ENCODE results near the gene LIPT2.

Gene LIPT2

DNA sequence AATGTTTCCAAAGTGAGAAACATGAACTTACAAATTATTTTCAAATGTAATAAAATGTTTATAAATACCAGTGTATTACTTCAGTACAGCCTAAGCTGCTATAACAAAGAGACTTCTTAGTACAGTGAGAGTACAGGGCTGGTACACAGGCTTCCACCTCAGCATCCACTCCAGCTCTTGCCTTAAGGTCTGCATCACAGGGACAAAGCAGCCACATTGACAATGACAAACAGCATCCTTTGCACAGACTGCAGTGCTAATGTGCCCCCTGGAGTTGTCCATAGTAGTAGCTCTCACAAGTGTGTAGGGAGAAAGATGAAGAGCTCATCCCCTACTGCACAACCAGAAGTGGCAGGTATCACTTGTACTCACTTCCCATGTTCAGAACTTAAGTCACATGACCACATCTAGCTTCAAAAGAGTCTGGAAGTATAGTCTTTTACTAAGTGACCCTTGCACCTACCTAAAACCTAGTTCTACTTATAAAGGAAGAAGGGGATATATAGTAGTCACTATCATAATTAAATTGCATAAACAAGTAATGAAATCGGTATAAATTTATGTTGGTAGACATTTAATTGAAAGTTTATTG, 10.7 kb upstream of the LIPT2 start:
- no peak for DNase-seq
- intact Hi-C loops (cut with DNase I), result no loop called here

DNA sequence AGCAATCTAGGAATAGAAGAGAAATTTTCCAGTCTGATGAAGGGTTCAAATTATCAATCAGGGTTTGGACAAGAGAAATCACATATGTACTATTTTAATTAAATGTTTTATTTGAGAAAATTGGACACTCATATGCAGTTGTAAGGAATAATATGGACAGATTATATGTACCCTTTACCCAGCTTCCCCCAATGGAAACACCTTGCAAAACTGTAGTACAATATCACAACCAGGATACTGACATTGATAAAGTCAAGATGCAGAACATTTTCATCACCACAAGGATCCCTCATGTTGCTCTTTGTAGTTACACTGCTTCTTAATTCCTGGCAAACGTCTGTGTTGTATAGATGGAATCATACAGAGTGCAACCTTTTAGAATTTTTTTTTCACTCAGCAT, 1.4 kb upstream of the LIPT2 start:
- intact Hi-C loops (cut with DNase I), result no loop called here
- DNase-seq, result no peak

DNA sequence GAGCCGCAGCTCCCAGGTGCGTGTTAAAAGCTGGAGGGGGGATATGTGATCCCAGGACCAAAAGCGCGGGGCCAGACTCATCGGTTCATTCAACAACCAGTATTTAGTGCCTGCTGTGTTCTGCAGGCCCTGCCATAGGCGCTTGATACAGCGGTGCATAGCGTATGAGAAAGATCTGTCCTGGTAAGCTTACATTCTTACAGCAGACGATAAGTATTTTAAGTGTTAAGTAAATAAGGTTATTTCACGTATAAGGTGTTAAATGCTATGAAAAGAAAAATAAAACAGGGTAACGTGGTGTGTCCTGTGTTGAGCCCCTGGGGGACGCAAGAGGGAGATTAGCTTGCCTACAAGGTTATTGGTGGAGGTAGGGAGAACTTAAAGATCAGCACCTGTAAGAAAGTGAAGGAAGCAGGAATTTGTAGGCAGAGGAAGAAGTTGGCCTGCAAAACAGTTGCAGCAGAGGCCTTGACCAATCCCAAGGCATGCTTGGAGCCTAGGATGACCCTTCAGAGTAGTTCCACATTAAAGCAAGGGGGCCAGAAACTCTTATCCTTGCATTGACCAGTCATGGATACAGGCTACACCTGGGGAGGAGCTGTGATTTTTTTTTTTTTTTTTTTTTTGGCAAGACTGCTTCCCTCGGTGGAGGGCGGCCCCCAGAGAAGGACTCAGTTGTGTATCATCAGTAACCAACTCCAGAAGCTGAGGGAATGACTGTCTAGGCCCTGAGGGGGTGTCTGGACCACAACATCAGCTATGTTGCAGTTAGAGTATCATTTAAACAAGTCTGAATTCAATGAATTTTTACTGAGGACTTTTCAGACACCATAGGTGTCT, 487 bp upstream of the LIPT2 start:
- intact Hi-C loops (cut with DNase I), result loop anchor here (2.0 kb wide), 1 partner anchor 99 kb away; the partner anchor contains the start of gene POLD3
- DNase-seq, result peak in 1 of 10 donors; percentile 92

DNA sequence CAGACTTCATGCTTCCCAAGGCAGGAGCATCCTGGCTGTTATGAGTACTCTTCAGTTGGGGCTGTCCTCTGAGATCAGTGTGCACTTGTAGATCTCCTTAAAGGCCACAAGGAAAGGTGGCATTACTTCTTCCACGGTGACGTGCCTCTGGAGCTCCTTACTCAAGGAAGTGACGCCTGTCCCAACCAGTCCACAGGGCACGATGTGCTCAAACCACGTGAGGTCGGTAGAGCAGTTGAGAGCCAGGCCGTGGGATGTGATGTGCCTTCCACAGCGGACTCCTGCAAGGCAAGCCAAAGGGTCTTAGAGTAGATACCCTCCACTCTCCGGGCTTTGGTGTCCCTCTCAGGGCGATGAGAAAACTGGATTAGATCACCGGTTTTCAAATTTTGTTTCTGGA, 1.4 kb downstream of the LIPT2 start:
- intact Hi-C loops (cut with DNase I), result loop anchor here (2.0 kb wide), 1 partner anchor 101 kb away; the partner anchor contains the start of gene POLD3
- DNase-seq, result no peak

DNA sequence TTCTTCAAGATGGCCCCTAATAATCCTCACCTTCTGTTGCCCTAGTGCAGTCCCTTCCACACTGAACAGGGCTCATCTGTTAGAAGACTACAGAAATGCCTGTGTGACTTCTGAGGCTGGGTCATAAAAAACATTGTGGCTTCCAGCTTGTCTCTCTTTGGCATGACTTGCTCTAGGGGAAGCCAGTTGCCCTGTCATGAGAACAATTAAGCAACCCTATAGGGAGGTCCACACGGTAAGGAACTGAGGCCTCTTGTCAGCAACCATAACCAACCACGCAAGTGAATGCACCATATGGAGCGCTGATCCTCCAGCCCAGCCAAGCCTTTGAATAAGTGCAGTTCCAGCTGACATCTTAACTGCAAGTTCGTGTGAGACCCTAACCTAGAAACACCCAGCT, 2.6 kb downstream of the LIPT2 start:
- intact Hi-C loops (cut with DNase I), result no loop called here

DNA sequence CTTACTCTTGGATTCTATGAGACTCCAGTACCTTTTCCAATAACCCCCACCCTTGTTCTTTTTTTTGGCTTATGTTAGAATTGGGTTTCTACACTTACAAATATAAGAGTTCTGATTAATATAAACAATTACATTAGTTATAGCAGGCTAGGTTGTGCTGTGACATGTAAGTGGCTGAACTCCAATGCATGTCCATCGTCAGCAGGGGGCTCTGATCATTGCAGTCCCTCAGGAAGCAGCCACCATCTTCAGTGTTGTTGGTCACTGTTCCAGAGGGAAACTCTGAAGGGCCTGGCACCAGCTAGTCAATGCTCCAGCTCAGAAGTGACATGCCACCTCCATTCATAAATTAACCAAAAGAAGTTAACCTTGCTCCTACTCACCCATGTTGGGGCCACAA, 5.6 kb downstream of the LIPT2 start:
- intact Hi-C loops (cut with DNase I), result no loop called here
- no peak for DNase-seq

More for the DNA sequence above, 2.6 kb downstream of the LIPT2 start:
- no peak for DNase-seq

DNA sequence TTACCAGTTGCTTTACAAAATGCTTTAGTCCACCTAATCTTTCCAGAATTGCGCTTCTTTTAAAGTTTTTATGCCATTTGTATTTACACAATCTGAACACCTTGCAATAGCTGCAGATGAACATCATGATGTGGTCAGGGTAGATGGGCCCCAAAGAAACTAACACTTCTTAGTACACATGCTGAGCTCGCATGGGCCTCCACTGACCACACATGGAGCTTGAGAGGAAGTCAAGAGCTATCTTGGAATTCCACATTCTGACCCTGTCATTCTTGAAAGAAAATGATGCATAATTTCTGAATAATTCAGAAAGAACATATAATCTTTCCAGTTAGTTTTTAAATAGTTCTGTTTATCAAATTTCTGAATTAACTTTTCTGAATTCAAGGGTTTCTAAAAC, 7.7 kb downstream of the LIPT2 start:
- intact Hi-C loops (cut with DNase I), result no loop called here

DNA sequence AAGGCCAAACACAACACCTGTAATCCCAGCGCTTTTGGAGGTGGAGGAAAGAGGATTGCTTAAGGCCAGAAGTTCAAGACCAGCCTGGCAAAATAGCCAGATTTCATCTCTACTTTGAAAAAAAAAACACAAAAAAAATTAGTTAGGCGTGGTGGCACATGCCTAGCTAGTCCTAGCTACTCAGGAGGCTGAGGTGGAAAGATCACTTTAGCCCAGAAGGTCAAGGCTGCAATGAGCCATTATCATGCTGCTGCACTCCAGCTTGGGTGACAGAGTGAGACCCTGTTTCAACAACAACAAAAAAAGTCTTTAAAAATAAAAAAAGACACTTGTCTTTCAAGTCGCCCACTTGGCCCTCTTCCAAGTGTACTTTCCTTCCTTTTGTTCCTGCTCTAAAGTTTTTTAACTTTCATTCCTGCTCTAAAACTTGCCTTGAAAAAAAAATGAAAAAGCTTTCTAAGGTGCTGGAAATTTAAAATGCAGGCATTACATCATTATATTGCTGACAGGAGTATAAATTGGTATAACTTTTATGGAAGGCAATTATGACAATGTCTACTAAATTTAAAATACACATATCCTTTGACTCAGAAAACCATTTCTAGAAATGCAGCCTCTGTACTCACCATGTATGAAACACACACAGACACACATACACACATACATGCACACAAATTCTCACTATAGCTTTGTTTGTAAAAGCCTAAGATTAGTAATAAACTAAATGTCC, 12.7 kb downstream of the LIPT2 start:
- intact Hi-C loops (cut with DNase I), result no loop called here
- no peak for DNase-seq

More for the DNA sequence above, 7.7 kb downstream of the LIPT2 start:
- DNase-seq, result no peak

DNA sequence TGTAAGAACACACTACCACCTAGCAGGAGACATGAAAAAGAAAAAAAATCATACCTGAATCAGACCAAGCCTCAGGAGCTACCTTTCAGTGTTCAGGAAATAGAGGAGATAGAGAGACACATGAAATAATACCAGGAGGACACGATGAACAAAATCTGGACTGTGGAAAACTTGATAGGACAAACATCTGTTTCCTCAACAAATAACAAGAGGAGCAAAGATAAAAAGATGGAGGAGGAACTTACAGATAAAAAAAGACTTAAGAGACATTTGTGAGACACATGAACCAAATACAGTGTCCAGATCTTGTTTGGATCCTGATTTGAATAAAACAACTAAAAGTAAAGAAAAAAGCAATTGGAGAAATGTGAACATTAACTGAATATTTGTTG, 13.8 kb downstream of the LIPT2 start:
- no peak for DNase-seq
- intact Hi-C loops (cut with DNase I), result no loop called here

DNA sequence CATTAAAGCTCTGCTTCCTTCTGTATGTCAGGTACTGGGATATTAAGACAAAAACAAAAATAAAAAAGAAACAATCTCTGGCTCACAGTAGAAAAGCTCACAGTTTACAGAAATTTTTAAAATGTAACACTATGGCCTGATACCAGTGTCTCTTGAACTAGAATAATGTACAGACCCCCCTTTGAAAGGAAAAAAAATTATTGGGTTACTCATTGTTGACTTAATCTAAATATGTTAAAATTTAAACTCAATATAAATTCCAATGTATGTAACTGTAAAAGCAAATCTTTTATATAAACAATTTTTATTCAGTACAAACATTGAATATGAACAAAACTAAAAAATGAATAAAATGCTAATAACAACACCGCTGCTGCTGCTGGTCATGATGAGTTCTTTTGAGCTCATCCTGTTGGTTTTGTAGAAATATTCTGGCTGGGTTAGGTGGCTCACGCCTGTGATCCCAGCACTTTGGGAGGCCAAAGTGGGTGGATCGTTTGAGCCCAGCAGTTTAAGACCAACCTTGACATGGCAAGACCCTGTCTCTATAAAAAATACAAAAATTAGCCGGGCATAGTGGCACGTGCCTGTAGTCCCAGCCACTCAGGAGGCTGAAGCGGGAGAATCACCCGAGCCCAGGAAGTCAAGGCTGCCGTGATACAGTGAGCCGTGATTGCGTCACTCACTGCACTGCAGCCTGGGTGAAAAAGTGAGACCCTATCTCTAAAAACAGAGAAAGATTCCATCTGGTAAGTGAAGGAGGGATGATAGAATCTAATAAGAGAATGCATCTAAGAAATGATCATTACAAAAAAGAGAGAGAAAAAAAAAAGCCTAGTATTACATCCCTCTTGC, 14.4 kb downstream of the LIPT2 start:
- intact Hi-C loops (cut with DNase I), result no loop called here
- DNase-seq, result no peak

DNA sequence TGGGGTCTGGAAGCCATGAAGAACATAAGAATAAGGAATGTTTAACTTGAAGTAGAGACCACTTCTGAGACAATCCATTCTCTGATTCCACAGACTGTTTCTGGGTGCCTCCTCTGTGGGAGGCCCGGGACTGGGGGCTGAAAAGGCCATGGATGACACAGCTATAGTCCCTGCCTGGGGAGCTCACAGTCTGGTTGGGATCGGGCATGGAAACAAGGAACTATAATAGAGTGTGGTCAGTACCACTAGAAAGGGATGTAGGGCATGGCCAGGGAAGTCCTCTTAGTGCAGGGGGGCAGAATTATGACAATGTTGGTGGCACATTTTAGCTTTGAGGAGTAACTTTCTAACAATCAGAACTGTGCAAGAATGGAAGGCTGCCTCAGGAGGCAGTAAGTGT, 17.0 kb downstream of the LIPT2 start:
- intact Hi-C loops (cut with DNase I), result no loop called here
- DNase-seq, result no peak

DNA sequence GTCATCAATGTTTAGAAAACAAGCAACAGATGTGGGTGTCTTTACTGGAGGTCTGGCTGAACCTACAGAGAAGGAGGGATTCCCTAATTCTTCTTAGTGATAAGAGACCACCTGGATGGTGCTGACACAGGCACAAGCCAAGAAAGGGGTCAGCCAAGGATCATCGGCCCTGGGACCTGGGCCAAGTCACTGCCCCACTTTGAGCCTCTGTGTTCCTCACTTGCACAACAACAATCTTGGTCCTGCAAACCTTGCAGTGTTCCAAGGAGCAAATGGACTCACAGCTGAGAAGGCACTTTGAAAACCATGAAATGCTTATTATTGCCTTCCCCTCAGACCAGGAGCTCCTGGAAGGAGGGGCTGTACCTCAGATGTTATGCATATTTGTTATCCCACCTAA, 19.2 kb downstream of the LIPT2 start:
- intact Hi-C loops (cut with DNase I), result no loop called here
- DNase-seq, result no peak

DNA sequence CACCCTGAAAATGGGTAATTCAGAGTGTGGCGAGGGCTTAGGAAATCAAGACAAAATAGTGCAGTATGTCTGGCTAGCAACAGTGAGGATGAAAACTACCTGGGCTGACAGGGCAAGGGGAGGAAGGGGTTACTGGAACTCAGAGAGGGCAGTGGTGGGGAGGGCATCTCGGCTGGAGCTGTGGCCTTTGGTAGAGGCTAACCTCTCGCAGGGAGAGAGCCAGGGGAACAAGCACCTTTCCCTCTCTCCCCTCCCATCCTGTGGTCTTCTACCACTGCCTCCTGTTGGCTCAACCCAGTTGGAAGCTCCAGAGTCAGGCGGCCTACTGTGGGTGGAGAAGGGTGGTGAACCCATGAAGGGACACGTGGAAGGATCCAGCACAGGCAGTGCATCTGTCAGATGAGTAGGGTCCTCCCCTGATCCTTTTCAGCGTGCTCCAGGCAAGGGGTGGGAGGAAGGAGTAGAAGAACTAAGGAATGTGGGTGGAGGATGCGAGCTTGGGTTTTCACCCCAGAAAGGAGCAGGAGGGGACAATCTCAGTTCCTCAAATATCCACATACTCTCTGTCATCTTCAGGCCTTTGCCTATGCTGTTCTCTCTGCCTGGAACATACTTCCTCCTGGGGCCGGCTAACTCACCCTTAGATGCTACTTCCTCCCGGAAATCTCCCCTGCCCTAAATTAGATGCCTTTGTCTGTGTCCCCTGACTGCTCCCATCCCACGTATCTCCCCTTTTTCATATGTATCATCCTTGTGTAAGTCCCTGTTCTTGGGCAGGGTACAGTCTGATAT, 19.9 kb downstream of the LIPT2 start:
- intact Hi-C loops (cut with DNase I), result no loop called here
- no peak for DNase-seq

DNA sequence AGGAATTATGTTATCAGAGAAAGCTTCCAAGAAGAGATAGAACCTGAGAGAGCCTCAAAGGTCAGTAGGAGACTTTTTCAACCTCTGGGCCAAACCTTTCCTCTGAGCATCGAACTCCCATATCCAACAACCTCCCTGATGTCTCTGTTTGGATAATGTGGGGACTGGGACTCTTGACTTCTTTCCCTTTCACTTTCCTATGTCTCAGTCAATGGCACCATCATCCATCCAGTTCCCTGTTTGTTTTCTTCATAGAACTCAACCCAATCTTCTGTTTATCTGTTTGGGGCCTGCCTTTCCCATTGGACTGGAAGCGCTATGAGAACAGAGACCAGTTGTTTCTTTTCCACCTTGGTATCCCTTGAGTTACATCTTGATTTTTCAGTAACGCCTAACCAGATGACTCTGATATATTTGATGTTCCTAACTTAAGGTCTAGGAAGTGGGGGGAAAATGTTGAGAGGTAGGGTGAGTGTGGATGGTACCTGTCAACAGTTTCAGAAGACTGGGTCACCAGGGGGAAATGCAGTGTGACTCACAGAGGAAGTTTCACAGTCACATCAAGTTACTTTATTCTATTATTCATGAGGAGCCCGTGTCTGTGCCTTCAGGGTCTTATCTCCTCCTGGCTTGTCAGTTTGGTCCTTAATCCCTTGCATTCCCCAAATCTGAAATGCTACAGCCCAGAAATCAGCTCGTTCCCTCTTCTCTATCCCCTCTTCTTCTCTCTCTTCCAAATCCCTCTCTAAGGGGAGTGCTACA, 21.7 kb downstream of the LIPT2 start:
- intact Hi-C loops (cut with DNase I), result no loop called here
- no peak for DNase-seq

DNA sequence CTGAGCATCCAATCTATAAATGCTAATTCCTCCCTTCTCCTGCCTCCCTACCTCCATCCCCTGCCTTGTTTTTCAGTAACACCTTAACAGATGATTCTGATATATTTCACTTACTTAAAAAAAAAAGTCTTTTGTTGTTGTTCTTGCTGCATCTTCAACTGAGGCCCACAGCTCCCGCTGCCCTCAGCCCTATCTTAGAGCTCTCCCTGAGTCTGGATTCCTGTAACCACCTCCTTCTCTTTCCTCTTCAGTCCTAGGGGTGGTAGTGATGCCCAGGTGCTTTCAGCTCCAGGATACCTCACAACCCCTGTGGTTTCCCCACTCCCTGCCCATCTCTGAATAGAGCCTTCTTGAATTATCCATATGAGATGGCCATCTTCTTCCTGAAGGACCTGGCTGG, 22.5 kb downstream of the LIPT2 start:
- DNase-seq, result no peak
- intact Hi-C loops (cut with DNase I), result no loop called here

DNA sequence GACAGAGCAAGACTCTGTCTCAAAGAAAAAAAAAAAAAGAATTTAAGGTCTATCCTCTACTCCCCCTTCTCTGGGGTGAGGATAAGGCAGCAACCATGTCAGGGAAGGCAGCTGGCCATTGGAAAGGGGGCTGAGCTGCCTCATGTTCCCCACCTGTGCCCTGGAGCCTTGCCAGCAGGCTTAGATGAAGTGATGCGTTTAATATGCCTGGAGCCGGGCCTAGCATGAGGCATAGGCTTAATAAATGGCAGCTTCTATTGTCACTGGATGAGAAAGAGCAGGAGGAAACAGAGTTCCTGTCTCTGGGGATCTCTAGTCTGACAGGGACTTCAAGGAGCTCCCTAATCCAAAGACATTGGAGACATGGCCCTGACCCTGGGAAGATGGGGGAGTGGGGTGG, 23.0 kb downstream of the LIPT2 start:
- DNase-seq, result peak in 1 of 10 donors; percentile 32
- intact Hi-C loops (cut with DNase I), result no loop called here

DNA sequence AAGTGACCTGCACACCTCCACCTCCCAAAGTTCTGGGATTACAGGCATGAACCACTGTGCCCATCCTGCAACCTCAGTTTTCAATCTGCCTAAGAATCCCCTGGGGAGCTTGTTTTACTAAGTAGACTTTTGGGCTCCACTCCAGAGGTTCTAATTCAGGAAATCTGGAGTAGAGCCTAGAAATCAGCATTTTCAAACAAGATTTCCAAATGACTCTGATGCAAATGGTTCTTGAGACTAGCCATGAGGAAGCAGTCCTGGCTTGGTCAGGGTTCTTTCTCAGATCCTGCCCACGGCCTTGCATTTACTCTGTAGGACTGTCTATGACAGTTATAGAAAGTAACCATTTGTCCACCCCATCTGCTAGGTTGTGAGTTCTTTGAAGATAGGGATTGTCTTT, 24.6 kb downstream of the LIPT2 start:
- intact Hi-C loops (cut with DNase I), result no loop called here
- DNase-seq, result peak in 1 of 10 donors; percentile 9

DNA sequence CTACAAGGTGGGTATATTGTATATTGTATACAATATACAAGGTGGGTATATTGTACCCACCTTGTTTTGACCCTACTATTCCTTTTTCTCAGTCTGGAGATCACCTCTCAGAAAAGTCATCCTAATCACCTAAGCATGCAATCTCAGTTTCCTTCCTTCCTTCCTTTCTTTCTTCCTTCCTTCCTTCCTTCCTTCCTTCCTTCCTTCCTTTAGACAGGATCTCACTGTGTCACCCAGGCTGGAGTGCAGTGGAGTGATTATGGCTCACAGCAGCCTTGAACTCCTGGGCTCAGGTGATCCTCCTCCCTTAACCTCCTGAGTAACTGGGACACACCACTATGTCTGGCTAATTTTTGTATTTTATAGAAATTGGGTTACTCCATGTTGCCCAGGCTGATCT, 25.0 kb downstream of the LIPT2 start:
- peak in 1 of 10 donors; percentile 8 for DNase-seq
- intact Hi-C loops (cut with DNase I), result no loop called here

DNA sequence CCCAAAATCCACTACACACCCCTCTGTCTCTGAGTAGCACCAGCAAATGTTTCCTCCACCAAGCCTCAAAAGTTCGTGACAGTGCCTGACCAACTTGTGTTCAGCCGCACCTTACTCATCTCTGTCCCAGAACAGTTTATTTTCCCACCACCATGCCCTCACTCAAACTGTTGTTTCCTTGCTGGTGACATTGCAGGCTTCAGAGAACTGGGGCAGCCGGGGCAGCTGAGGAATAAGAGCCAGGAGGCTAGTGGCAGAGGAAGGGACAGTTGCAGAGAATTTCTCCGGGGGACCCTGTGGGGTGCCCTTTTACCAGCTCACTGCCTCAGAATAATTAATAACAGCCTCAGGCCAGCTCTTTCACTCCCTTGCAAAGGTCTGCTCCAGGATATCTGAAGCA, 25.5 kb downstream of the LIPT2 start:
- intact Hi-C loops (cut with DNase I), result no loop called here
- DNase-seq, result peak in 1 of 10 donors; percentile 61
